Measurements from ENCODE around the gene CCDC27. TPM values are rescaled to one million over a fixed set of nuclear protein-coding genes. Genes with fewer than 3 reads are reported as not detected.

Gene CCDC27
- total and polyA plus RNA-seq, 2 of the 13 experiments (the other 11 are each of a cell fraction or from before 2014, with no cell fraction given): not detected

- TF ChIP-seq LRRFIP1 (CRISPR knock-in tag; conservative IDR thresholded peaks at IDR 0.05): no peak
- TF ChIP-seq MAZ (IDR thresholded peaks at IDR 0.05; ENCODE audit: borderline replicate concordance, low read depth, low read length): no peak
- no peak for TF ChIP-seq MAZ (CRISPR knock-in tag; IDR thresholded peaks at IDR 0.05; ENCODE audit: low read depth)
Observed at GRCh38 chr1:3811595-3811911, 59.3 kb downstream of the CCDC27 start (continued).

- DNase-seq (ENCODE audit: low spot score) (no peak), FAIRE-seq (no peak), ATAC-seq (no peak)
- BruUV-seq (replicated peaks): TSS peak; percentile 53
- CTCF ChIA-PET (ENCODE audit: low intra/inter-chr PET ratio, low total read pairs): no interaction called here
- no peak overlapping the region for H3K4me3 ChIP-seq (replicated peaks in 1 of 3; ENCODE audit: insufficient read depth in 1 of 3, low read depth in 2 of 3, low read length in 3 of 3)
- H4K20me1 ChIP-seq (ENCODE audit: insufficient read depth, low read length): no peaks in the 10 kb centered on the region
- no peaks in the 10 kb centered on the region for H3K79me2 ChIP-seq (ENCODE audit: insufficient read depth, low read length)
- no peak overlapping the region for H3K4me2 ChIP-seq (ENCODE audit: low read depth, low read length)
- H3K27me3 ChIP-seq (ENCODE audit: control insufficient read depth in 1 of 2, insufficient read depth in 2 of 2, low read length in 2 of 2): no peaks in the 10 kb centered on the region
- in situ Hi-C loops (cut with HindIII; ENCODE audit: extremely low pct_ligation_motif_present, low pct_unique_long_range_greater_than_20kb) (no loop called here), intact Hi-C loops (cut with micrococcal nuclease; ENCODE audit: unreplicated experiment) (no loop called here)
- no peak overlapping the region for H3K27ac ChIP-seq (ENCODE audit: extremely low read length, insufficient read depth, low read length)
- 95% methylated on average over 2 of the region's 2 CpGs for WGBS (ENCODE audit: low lambda C conversion rate)
- peaks cover 22% of the 10 kb centered on the region for H3K4me1 ChIP-seq (ENCODE audit: insufficient read depth, low read length)
- peaks cover 1 to 4% of the 10 kb centered on the region in 2 experiments; a peak in 2 of 5 replicates for H3K36me3 ChIP-seq (replicated peaks in 1 of 2; ENCODE audit: control insufficient read depth in 1 of 2, insufficient read depth in 2 of 2, low read length in 2 of 2)
- no peak overlapping the region for H2AFZ ChIP-seq (ENCODE audit: low read length)
- POLR2A ChIA-PET: no interaction called here
- H3K9me3 ChIP-seq (ENCODE audit: low read length): no peaks in the 10 kb centered on the region
- no peak overlapping the region for H3K9ac ChIP-seq (ENCODE audit: insufficient read depth, low read depth, low read length)
- TF ChIP-seq SIN3B (IDR thresholded peaks at IDR 0.05; ENCODE audit: low read length): no peak
- no peak for TF ChIP-seq GPN1 (CRISPR knock-in tag; IDR thresholded peaks at IDR 0.05; ENCODE audit: borderline replicate concordance)
- TF ChIP-seq ZNF780A (CRISPR knock-in tag; IDR thresholded peaks at IDR 0.05): no peak
- TF ChIP-seq RAD51 (IDR thresholded peaks at IDR 0.05; ENCODE audit: borderline replicate concordance): no peak
- TF ChIP-seq PHB2 (IDR thresholded peaks at IDR 0.05; ENCODE audit: partially characterized antibody): no peak
- no peak for TF ChIP-seq SALL2 (CRISPR knock-in tag; IDR thresholded peaks at IDR 0.05)
- no peak for TF ChIP-seq GFI1 (CRISPR knock-in tag; IDR thresholded peaks at IDR 0.05; ENCODE audit: borderline replicate concordance)
- TF ChIP-seq PRDM15 (CRISPR knock-in tag; IDR thresholded peaks at IDR 0.05): no peak
- TF ChIP-seq ZNF839 (CRISPR knock-in tag; IDR thresholded peaks at IDR 0.05; ENCODE audit: borderline replicate concordance): no peak
- TF ChIP-seq ZNF580 (CRISPR knock-in tag; IDR thresholded peaks at IDR 0.05; ENCODE audit: borderline replicate concordance, low read depth): no peak
- no peak for TF ChIP-seq SIX1 (CRISPR knock-in tag; IDR thresholded peaks at IDR 0.05; ENCODE audit: borderline replicate concordance)
- TF ChIP-seq KAT8 (CRISPR knock-in tag; IDR thresholded peaks at IDR 0.05): no peak
- no peak for TF ChIP-seq CREB1 (IDR thresholded peaks at IDR 0.05)
- no peak for TF ChIP-seq CREB1 (CRISPR knock-in tag; IDR thresholded peaks at IDR 0.05)
- TF ChIP-seq TCF7L2 (IDR thresholded peaks at IDR 0.05; ENCODE audit: low read depth, low read length): no peak
- no peak for TF ChIP-seq ZNF629 (CRISPR knock-in tag; conservative IDR thresholded peaks at IDR 0.05)
- no peak for TF ChIP-seq SMARCE1 (IDR thresholded peaks at IDR 0.05; ENCODE audit: borderline replicate concordance)
- no peak for TF ChIP-seq GZF1 (CRISPR knock-in tag; IDR thresholded peaks at IDR 0.05)
Observed at GRCh38 chr1:3814065-3814464, 61.8 kb downstream of the CCDC27 start.
